IPS-20b (cell line): ENCODE data around the gene TTC27.
A peak's percentile ranks its signal among the peaks of the same experiment; 100 is the strongest.

Experiments
- H3K27ac ChIP-seq: one replicate; pipeline ENCODE4 v1.5.1; 2013; ENCODE audit warnings: low read length
- H3K27me3 ChIP-seq: 2 replicates; pipeline ENCODE4 v1.6.1; 2013; ENCODE audit warnings: mild to moderate bottlenecking, low read length, inconsistent platforms; ENCODE audit not compliant: insufficient read depth
- H3K36me3 ChIP-seq: 2 replicates; pipeline ENCODE4 v1.6.1; 2013; ENCODE audit warnings: low read depth, mild to moderate bottlenecking, inconsistent platforms, low read length, moderate library complexity; ENCODE audit not compliant: insufficient read depth
- H3K4me1 ChIP-seq: 2 replicates; pipeline ENCODE4 v1.6.1; 2013; ENCODE audit warnings: mild to moderate bottlenecking, control low read depth, inconsistent platforms, low read length, moderate library complexity; ENCODE audit not compliant: insufficient read depth
- H3K4me3 ChIP-seq: 2 replicates; pipeline ENCODE4 v1.5.1; 2013; ENCODE audit warnings: mild to moderate bottlenecking, low read length, inconsistent platforms
- H3K9ac ChIP-seq: 2 replicates; pipeline ENCODE4 v1.6.1; 2013; ENCODE audit warnings: low read depth, mild to moderate bottlenecking, inconsistent platforms, low read length, moderate library complexity
- H3K9me3 ChIP-seq: 2 replicates; pipeline ENCODE4 v1.6.1; 2013; ENCODE audit warnings: mild to moderate bottlenecking, low read depth, low read length, inconsistent platforms; ENCODE audit not compliant: insufficient read depth

The TTC27 gene

DNA sequence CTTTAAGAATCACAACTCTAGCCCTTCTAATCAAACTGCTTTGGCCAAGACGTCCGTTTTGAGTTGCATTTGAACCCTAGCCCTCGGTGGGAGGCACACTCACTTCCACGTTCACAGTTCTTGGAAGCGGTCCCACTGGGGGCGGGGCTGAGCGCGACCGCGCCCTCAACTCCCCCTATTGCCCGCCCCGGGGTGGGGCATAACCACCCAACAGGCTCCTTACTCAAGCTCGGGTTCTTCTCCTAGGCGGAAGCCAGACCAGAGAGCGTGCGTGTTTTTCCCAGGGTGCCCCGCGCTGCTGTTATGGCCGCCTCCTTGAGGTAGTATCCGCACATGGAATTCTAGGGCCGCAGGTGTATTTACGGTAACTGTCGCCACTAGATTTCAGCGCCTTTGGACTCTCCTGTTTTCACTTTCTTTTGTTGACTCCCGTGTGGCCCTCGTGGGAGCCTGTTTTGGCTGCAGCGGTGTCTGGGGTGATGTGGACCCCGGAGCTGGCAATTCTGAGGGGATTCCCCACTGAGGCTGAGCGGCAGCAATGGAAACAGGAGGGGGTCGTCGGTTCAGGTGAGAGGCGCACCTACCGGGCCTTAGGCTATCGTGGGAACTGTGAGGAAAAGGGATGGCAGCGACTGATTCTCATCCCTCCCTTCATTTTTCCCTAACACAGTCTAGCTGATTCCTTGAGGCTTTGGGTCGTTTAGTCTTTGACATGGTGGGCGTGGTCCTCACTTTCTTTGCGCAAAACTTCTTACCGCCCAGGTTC lies at the start of gene TTC27:
Gene TTC27, plus strand, starts transcription at position 237 of the 766 bp plus-strand sequence. Its CDS starts 243 bp downstream, at position 480.
- H3K4me1 ChIP-seq: no peaks in the 10 kb centered on the region
- H3K36me3 ChIP-seq: peaks cover 29% of the 10 kb centered on the region
- peak within 1 kb of the TSS; percentile 90; the same call in 1 of the 2 replicates for H3K9ac ChIP-seq
- no peaks in the 10 kb centered on the region for H3K9me3 ChIP-seq
- no peaks in the 10 kb centered on the region for H3K27me3 ChIP-seq
- peak within 1 kb of the TSS; percentile 93 for H3K4me3 ChIP-seq
- H3K27ac ChIP-seq: no peak within 1 kb of the TSS

DNA sequence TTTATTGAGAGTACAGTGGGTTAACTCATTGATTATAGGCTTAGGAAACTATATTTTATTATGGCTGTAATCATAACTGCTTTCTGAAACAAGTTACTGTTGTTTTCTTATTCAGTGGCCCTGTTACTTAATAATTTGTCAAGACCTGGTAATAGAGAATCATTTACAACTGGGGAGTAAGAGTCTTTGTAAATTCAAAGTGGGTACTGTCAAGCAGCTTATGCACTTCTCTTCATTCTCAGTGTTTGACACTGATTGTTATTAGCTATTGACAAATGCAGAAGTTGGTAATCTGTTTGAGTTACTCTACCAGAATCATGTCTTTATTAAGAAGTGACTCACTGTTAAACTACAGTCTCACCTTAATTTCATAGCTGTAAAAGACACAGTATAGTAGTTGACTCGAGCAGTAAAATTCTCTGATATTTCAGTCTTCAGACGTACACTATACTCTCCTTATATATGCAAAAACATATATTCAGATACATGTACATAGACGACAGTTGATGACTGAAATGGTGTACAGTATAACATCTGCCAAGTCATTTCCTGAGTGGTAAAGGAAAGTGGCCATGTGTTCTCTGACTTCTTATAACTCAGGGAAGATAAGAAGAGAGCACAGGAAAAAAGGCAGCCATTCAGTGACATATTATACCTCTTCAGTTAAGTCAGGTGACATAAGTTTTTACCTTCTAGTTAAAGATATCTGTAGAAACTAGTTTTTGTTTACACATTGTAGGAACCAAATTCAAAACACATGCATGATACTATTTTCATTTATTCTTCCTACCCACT lies 36.0 kb upstream of the TTC27 start:
- Histone ChIP-seq H3K27ac (no peak overlapping the region), H3K4me3 (no peak overlapping the region), H3K9me3 (no peaks in the 10 kb centered on the region)

DNA sequence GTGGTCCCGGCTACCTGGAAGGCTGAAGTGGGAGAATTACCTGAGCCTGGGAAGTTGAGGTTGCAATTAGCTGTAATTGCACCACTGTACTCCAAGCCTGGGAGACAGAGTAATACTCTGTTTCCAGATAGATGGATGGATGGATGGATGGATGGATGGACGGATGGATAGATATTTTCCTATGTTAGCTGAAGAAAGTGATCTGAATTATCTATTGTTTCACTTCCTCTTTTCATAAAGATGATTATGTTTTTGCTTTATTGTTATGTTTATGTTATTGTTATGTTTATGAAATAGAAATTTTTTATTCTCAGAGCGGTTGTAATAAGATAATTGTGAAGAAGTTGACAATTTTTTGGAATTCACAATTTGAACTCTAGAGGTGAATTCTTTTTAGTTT lies 33.3 kb upstream of the TTC27 start:
- no peak overlapping the region for H3K4me3 ChIP-seq
- H3K27me3 ChIP-seq: no peaks in the 10 kb centered on the region
- H3K9ac ChIP-seq: no peak overlapping the region
- H3K27ac ChIP-seq: no peak overlapping the region
- no peaks in the 10 kb centered on the region for H3K9me3 ChIP-seq
- peaks cover 21% of the 10 kb centered on the region for H3K36me3 ChIP-seq
- H3K4me1 ChIP-seq: no peaks in the 10 kb centered on the region

More for the DNA sequence above, 36.0 kb upstream of the TTC27 start:
- no peaks in the 10 kb centered on the region for H3K4me1 ChIP-seq
- no peak overlapping the region for H3K9ac ChIP-seq
- peaks cover 4% of the 10 kb centered on the region for H3K36me3 ChIP-seq
- H3K27me3 ChIP-seq: no peaks in the 10 kb centered on the region

DNA sequence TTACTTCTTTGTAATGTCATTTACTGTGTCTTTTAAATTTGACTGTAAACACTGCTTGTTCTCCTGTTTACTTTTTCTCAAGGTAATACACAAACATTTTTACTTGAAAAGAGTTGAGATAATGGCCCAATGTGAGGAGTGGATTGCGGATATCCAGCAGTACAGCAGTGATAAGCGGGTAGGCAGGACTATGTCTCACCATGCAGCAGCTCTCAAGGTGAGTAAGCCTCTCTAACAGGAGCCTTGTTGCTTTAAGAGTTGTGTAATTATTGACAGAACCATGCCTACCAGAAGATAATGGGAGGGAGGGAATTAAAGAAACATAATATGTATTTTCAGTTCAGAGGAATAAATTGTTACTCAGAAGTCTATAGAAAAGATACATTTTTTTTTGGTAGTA lies 16.5 kb upstream of the TTC27 start:
- Histone ChIP-seq H3K9ac (no peak overlapping the region), H3K4me3 (no peak overlapping the region), H3K27me3 (no peaks in the 10 kb centered on the region), H3K27ac (no peak overlapping the region), H3K4me1 (no peaks in the 10 kb centered on the region), H3K36me3 (peaks cover 49% of the 10 kb centered on the region), H3K9me3 (no peaks in the 10 kb centered on the region)

DNA sequence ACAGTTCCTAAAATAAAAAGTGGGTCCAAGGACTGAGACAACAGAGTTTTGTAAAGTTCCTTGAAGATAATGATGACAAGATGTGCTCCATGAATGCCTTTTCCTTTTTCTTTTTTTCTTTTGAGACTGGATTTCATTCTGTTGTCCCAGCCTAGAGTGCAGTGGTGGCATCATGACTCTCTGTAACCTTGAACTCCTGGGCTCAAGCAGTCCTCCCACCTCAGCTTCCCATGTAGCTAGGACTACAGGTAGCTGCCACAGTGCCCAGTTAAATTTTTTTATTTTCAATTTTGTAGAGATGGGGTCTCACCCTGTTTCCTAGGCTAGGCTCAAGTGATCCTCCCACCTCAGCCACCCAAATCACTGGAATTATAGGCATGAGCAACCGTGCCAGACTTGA lies 16.1 kb upstream of the TTC27 start:
- Histone ChIP-seq H3K4me3 (no peak overlapping the region), H3K36me3 (peaks cover 49% of the 10 kb centered on the region), H3K27ac (no peak overlapping the region), H3K9ac (no peak overlapping the region), H3K9me3 (no peaks in the 10 kb centered on the region), H3K27me3 (no peaks in the 10 kb centered on the region), H3K4me1 (no peaks in the 10 kb centered on the region)

DNA sequence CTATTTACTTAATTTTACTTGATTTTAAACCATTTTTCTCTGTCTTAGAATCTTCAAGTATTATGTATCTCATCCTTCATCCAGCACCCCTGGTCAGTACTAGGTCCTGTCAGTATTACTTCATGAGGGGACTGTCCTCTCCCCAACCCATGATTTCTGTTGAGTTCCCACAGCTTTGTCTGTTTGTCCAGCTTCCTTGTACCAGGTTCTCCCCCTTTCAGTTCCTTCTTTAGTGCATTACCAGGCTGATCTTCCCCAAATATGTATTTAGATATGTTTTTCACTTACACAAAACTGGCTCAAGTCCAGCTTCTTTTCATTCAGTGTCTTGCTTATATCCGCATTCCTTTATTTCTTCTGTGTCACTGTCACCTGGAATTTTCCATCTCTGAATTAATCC lies 13.8 kb upstream of the TTC27 start:
- Histone ChIP-seq H3K4me3 (no peak overlapping the region), H3K4me1 (no peaks in the 10 kb centered on the region), H3K9ac (no peak overlapping the region), H3K9me3 (no peaks in the 10 kb centered on the region), H3K27me3 (no peaks in the 10 kb centered on the region), H3K27ac (no peak overlapping the region), H3K36me3 (peaks cover 51% of the 10 kb centered on the region)

DNA sequence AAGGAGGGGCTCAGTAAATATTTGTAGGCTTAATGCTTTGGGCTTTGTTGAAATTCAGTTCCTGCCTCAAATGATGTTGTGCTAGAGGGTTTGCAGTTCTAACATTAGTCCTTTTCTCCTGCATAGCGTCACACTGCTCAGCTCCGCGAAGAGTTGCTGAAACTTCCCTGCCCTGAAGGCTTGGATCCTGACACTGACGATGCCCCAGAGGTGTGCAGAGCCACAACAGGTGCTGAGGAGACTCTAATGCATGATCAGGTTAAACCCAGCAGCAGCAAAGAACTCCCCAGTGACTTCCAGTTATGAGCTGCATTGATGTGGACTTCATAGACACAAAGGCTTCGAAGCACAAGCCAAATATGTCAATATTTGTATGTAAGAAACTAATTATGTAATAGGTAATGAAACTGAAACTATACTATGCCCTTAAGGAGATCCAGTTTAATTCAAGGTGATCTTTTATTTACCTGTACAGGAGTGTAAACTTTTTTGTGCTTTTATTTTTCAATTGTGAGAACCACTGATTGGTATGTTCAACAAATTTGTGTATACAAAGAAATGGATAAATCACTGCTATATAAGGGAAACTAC lies 10.2 kb upstream of the TTC27 start:
- Histone ChIP-seq H3K9me3 (no peaks in the 10 kb centered on the region), H3K4me1 (no peaks in the 10 kb centered on the region), H3K27me3 (no peaks in the 10 kb centered on the region), H3K9ac (no peak overlapping the region), H3K27ac (no peak overlapping the region), H3K36me3 (peaks cover 44% of the 10 kb centered on the region), H3K4me3 (no peak overlapping the region)

DNA sequence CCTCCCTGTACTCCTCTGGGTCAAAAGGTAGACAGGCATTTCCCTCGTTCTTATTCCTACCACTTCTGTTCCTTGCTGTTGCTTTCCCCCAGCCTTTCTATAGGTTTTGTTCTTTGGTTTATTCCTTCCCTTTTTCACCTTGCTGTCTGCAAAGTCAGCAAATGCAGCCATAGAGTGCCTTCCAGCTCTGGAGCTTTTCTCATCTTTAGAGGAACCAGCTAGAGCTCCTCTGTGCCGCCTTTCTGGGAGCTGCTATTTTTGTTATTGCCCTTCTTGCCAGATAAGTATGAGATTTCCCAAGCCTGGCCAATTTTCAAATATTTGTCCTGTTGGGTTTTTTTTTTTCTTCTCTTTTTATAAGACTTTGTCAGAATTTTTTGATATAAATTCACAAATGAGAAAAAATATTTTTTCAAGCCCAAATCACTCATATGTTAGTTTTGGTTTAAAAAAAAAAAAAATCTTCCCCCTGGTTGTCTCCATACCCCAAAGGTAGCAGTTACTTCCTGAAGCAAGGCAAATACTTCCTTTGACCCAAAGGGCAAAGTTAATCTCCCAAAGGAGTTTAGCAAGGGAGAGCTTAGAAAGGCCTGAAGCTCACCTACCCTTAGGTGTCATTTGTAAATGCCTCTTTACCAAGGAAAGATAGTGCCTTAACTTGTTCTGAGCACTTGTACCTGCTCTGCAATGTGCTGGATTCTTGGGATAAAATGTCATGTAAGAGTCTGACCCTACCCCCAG lies 5.1 kb upstream of the TTC27 start:
- H3K27me3 ChIP-seq: no peaks in the 10 kb centered on the region
- no peaks in the 10 kb centered on the region for H3K9me3 ChIP-seq
- peaks cover 22% of the 10 kb centered on the region for H3K36me3 ChIP-seq
- no peak overlapping the region for H3K4me3 ChIP-seq
- no peaks in the 10 kb centered on the region for H3K4me1 ChIP-seq
- no peak overlapping the region for H3K27ac ChIP-seq
- no peak overlapping the region for H3K9ac ChIP-seq

DNA sequence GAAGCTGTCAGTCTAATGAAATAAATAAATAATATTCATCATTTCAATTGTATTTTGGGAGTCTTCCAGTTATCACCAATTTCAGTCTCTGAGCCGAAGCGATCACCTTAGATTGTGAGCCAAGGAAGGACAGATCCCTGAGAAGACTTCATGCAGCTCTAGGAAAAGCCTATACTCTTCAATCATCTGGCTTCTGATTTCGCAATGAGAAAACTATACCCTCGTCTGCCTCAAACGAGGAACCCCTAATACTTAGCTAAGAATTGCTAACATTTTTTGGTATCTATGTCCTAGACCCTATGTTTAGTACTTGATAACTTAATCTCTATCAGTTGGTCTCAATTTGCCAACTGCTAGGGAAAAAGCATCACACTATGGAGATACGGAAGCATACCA lies 4.5 kb upstream of the TTC27 start:
- H3K4me3 ChIP-seq: no peak overlapping the region

DNA sequence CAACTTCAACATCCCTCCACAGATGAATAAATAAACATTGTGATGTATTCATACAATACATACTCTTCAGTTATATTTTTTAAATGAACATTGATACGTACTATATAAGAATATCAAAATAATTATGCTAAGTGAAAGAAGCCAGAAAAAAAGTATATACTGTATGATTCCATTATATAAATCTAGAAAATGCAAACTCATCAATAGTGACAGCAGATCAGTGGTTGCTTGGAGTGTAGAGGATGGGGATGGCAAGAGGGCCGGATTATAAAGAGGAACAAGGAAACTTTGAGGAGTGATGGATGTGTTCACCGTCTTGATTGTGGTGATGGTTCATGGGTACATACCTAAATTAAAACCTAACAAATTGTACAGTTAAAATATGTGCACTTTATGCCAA lies 3.0 kb upstream of the TTC27 start:
- H3K4me3 ChIP-seq: no peak overlapping the region
- no peaks in the 10 kb centered on the region for H3K27me3 ChIP-seq
- H3K4me1 ChIP-seq: no peaks in the 10 kb centered on the region
- H3K36me3 ChIP-seq: peaks cover 4% of the 10 kb centered on the region; the same call in 1 of the 2 replicates
- H3K27ac ChIP-seq: no peak overlapping the region
- H3K9ac ChIP-seq: no peak overlapping the region
- H3K9me3 ChIP-seq: no peaks in the 10 kb centered on the region

More for the DNA sequence above, 4.5 kb upstream of the TTC27 start:
- Histone ChIP-seq H3K27ac (no peak overlapping the region), H3K27me3 (no peaks in the 10 kb centered on the region), H3K9ac (no peak overlapping the region), H3K4me1 (no peaks in the 10 kb centered on the region), H3K36me3 (peaks cover 18% of the 10 kb centered on the region), H3K9me3 (no peaks in the 10 kb centered on the region)

DNA sequence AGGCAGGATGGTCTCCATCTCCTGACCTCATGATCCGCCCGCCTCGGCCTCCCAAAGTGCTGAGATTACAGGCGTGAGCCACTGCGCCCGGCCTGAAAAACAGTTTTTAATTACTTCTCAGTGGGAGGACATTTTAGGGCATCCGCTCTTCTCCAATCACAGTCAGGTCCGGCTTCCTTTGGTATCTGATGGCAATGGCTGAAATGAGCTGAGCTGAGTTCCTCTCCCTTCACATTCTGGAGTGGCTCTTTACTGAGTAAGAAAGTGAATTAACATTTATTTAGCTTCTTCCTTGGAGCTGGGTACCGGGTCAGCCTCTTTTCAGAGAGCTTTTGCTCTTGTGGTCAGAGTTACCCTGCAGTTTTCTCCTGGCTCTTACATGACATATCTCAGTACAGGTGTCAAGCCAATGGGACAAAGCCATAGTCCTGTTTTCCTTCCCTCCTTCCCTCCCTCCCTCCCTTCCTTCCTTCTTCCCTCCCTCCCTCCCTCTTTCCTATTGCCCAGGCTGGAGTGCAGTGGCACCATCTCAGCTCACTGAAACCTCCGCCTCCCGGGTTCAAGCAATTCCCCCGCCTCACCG lies 1.1 kb upstream of the TTC27 start:
- H3K9me3 ChIP-seq: no peaks in the 10 kb centered on the region
- H3K4me1 ChIP-seq: no peaks in the 10 kb centered on the region
- H3K36me3 ChIP-seq: peaks cover 18% of the 10 kb centered on the region
- no peak overlapping the region for H3K27ac ChIP-seq
- no peaks in the 10 kb centered on the region for H3K27me3 ChIP-seq
- no peak overlapping the region for H3K9ac ChIP-seq
- peak overlapping the region; percentile 93; the same call in 1 of the 2 replicates for H3K4me3 ChIP-seq
